Measurements from ENCODE around the gene CD55.

DNA sequence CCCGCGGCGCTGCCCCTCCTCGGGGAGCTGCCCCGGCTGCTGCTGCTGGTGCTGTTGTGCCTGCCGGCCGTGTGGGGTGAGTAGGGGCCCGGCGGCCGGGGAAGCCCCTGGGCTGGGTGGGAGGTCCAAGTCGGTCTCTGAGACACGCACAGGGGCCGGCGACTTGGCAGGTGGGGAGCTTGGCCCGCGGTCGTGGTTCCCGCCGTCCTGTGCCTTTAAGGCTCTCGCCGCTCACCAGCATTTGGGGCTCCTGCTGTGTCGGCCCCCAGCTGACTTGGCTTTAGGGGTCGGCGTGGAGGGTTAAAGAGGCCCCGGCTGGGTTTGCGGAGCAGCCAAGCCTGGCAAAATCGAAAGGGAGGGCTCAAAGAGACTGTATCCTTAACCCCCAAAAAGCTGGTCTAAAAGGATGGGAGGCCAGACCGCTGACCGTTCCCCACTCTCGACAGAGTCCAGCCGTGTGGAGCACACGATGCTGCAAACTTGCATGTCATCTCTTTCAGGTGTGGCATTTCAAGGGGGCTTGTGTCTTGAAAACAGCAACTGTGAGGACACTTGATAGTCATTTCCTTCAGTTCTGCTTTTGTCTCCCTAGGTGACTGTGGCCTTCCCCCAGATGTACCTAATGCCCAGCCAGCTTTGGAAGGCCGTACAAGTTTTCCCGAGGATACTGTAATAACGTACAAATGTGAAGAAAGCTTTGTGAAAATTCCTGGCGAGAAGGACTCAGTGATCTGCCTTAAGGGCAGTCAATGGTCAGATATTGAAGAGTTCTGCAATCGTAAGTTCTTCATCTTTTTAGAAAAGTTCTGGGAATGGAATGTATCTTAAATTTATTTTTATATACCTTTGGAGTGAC lies 540 bp downstream of the CD55 start:
- TF ChIP-seq CTCF (IDR thresholded peaks at IDR 0.05; ENCODE audit: low read depth, low read length) (no peak), EZH2phosphoT487 (IDR thresholded peaks at IDR 0.05; ENCODE audit: low read depth) (no peak)

All from OCI-LY3 (cell line).